NK-92 treated with Interleukin-12 subunit alpha and Interleukin-12 subunit beta, amount 100 ng/mL, for 24 hours (cell line): ENCODE data around the gene ACACB.

ENCODE experiments used
- DNase-seq: peaks from one replicate; lab custom pipeline; 2025; lab: John Stamatoyannopoulos, UW

ACACB gene

GRCh38 chr12:109219938-109220337 lies 103.6 kb downstream of the ACACB start:
- no peak for DNase-seq

- no peak for DNase-seq
Measured at GRCh38 chr12:109221277-109221931, 105.0 kb downstream of the ACACB start.

- no peak for DNase-seq
Measured at GRCh38 chr12:109222062-109222461, 105.7 kb downstream of the ACACB start.

- DNase-seq, result no peak
Measured at GRCh38 chr12:109222496-109222895, 106.1 kb downstream of the ACACB start.

- no peak for DNase-seq
Measured at GRCh38 chr12:109223211-109223610, 106.8 kb downstream of the ACACB start.

- no peak for DNase-seq
Measured at GRCh38 chr12:109223868-109224267, 107.5 kb downstream of the ACACB start.

- DNase-seq, result no peak
Measured at GRCh38 chr12:109228664-109229063, 112.3 kb downstream of the ACACB start.

- no peak for DNase-seq
Measured at GRCh38 chr12:109230193-109230592, 113.8 kb downstream of the ACACB start.

- DNase-seq, result no peak
Measured at GRCh38 chr12:109232731-109233130, 116.3 kb downstream of the ACACB start.

GRCh38 chr12:109234012-109234411 lies 117.6 kb downstream of the ACACB start:
- DNase-seq, result no peak

- DNase-seq, result no peak
Measured at GRCh38 chr12:109236257-109236656, 119.9 kb downstream of the ACACB start.

GRCh38 chr12:109239179-109239578 lies 122.8 kb downstream of the ACACB start:
- no peak for DNase-seq

- DNase-seq, result no peak
Measured at GRCh38 chr12:109239691-109240090, 123.3 kb downstream of the ACACB start.

GRCh38 chr12:109240365-109240764 lies 124.0 kb downstream of the ACACB start:
- DNase-seq, result no peak

GRCh38 chr12:109241936-109242335 lies 125.5 kb downstream of the ACACB start:
- DNase-seq, result no peak

- DNase-seq, result no peak
Measured at GRCh38 chr12:109244073-109244472, 127.7 kb downstream of the ACACB start.

- no peak for DNase-seq
Measured at GRCh38 chr12:109246221-109246620, 129.8 kb downstream of the ACACB start.

GRCh38 chr12:109247831-109248654 lies 131.7 kb downstream of the ACACB start:
- no peak for DNase-seq

GRCh38 chr12:109250523-109250922 lies 134.1 kb downstream of the ACACB start:
- DNase-seq, result no peak

- no peak for DNase-seq
Measured at GRCh38 chr12:109252799-109253198, 136.4 kb downstream of the ACACB start.

GRCh38 chr12:109253913-109254544 lies 137.6 kb downstream of the ACACB start:
- DNase-seq, result no peak

GRCh38 chr12:109255377-109255776 lies 139.0 kb downstream of the ACACB start:
- no peak for DNase-seq

- no peak for DNase-seq
Measured at GRCh38 chr12:109256011-109256410, 139.6 kb downstream of the ACACB start.
